ENCODE results near the gene PEX7.

DNA sequence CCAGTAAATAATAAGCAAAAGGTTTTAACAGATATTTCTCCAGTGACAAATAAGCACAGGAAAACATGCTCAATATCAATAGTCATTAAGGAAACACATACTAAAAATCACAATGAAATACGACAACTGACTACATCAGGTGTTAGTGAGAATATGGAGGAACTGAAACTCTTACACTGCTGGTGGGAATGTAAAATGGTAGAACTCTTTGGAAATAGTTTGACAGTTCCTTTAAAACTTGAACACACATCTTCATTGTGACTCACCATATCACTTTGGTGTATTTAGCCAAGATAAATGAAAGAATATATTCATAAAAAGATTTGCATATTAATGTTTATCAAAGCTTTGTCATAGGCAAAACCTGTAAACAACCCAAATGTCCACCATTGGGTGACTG is 18.8 kb upstream of the PEX7 start:
- TF ChIP-seq EZH2 (IDR thresholded peaks at IDR 0.05; ENCODE audit: borderline replicate concordance, control insufficient read depth, low read depth, low read length) (no peak), POLR2AphosphoS5 (IDR thresholded peaks at IDR 0.05; ENCODE audit: low read length) (no peak)
- TF ChIP-seq, protein P1, sequence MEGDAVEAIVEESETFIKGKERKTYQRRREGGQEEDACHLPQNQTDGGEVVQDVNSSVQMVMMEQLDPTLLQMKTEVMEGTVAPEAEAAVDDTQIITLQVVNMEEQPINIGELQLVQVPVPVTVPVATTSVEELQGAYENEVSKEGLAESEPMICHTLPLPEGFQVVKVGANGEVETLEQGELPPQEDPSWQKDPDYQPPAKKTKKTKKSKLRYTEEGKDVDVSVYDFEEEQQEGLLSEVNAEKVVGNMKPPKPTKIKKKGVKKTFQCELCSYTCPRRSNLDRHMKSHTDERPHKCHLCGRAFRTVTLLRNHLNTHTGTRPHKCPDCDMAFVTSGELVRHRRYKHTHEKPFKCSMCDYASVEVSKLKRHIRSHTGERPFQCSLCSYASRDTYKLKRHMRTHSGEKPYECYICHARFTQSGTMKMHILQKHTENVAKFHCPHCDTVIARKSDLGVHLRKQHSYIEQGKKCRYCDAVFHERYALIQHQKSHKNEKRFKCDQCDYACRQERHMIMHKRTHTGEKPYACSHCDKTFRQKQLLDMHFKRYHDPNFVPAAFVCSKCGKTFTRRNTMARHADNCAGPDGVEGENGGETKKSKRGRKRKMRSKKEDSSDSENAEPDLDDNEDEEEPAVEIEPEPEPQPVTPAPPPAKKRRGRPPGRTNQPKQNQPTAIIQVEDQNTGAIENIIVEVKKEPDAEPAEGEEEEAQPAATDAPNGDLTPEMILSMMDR (IDR thresholded peaks at IDR 0.05 in 2 of 3, conservative IDR thresholded peaks at IDR 0.05 in 1 of 3; ENCODE audit: control insufficient read depth in 2 of 3, extremely low read depth in 1 of 3, insufficient read depth in 1 of 3, low read depth in 3 of 3, low read length in 3 of 3): no peak
- TF ChIP-seq, protein P2, sequence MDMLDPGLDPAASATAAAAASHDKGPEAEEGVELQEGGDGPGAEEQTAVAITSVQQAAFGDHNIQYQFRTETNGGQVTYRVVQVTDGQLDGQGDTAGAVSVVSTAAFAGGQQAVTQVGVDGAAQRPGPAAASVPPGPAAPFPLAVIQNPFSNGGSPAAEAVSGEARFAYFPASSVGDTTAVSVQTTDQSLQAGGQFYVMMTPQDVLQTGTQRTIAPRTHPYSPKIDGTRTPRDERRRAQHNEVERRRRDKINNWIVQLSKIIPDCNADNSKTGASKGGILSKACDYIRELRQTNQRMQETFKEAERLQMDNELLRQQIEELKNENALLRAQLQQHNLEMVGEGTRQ (IDR thresholded peaks at IDR 0.05; ENCODE audit: borderline replicate concordance, low read depth, low read length): no peak
